GM19240 (cell line): ENCODE measurements around the gene NFATC1.

Source experiments
- DNase-seq: peaks from one replicate; pipeline ENCODE4 v3.0.0; 2011; ENCODE audit warnings: low spot score; ENCODE audit not compliant: insufficient read length

The NFATC1 gene

DNA sequence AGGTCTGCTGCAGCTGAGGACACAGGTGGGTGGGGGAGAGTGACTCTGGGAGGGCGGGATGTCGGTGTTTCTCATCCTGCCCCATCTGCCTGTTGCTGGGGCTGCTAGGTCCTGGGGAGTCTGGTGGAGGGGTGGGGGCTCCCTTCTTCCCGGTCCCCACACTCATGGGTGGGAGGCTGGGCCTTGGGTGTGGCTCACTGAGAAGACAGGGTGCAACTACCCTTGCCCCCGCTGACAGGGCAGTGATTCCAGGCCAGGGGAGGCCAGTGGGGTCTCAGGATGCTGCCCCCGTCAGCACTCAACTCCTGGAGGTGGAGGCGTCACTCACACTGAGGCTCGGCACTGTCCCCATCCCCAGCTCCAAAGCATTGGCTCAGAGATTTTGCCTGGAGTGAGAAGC, 7.7 kb upstream of the NFATC1 start:
- no peak for DNase-seq

DNA sequence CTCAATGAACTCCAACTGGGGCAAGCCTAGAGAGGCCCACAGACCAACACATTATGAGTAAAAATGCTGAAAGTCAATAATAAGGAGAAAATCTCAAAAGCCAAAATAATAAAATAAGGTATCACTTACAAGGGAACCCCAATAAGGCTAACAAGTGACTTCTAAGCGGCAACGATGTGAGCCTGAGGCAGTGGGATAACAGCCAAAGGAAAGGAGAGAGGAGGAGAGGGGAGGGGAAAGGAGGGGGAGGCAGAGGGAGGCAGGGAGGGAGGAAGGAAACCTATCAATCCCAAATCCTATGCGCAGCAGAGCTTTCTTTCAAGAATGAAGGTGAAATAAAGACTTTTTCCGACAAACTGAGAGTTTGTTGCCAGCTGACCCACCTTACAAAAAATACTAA, 6.0 kb upstream of the NFATC1 start:
- DNase-seq = no peak

DNA sequence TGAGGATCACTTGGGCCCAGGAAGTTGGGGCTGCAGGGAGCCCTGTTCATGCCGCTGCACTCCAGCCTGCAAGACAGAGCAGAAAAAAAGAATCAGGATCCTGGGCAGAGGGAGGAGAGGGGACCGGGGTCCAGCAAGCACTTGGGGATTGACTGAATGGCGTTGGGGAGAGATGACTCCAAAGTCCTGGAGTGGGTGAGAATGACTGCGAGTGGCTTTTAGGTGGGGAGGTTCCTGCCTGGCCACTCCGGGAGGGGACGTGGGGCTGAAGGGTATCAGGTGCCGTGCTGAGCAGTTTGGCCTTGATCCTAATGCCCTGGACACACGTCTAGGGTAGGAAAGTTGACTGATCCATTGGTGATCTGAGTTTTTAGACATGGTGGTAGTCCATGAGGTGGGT, 3.5 kb upstream of the NFATC1 start:
- DNase-seq = no peak

DNA sequence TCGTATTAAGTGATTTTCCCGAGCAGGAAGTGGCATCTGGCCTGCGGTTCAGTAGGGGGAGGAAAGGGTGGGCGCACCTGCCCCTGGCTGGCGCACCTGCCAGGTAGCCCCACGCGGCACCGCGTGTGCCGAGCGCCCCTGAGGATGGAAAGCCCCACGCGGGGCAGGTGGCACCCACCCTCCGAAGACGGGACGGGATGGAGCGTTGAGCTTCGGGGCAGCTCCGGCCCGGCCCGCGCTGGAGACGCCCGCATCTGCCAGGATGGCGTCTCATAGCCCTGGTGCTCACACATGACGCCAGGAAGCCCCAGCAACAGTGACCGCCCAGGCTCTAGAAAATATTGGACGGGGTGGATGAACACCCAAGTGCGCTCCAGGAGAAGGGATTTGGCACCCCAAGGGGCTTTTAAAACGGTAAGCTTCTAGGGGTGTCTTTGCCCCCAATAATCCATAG, 2.5 kb upstream of the NFATC1 start:
- DNase-seq = no peak

DNA sequence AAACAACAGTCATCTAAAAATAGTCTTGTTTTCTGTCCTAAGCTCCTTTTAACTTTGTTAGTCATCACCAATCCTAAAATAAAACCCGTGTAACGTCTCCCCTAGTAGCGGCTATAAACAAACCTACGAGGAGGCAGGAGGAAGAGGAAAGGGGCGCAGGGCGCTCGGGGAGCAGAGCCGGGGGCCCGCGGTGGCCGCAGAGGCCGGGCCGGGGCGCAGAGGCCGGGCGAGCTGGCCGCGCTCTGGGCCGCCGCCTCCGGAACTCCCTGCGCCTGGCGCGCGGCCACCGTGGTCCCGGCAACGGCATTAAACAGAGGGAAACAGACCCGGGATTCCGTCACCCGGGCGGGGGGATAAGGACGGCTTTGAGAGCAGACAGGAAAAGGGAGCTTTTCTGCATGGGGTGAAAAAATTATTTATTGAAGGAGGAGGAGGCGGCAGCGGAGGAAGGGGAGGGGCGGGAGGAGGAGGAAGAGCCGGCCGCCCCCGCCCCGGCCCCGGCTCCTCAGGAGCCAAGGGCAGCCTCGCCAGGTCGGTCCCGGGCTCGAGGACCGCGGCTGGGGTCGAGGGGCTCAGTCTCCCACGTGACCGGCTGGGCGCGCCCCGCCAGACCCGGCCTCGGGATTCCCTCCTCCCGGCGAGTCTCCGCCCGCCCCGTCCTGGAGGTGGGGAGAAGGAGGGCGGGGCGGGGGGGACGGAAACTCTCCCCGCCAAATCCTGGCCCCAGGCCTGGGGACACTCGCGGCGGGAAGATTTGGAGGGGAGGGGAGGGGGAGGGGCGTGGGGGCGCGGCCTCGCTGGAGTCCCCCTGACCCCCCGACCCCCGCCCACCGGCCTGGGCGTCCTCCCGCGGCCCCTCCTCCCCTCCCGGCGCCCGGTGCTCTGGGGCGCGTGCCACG, 1.8 kb upstream of the NFATC1 start:
- DNase-seq = no peak

DNA sequence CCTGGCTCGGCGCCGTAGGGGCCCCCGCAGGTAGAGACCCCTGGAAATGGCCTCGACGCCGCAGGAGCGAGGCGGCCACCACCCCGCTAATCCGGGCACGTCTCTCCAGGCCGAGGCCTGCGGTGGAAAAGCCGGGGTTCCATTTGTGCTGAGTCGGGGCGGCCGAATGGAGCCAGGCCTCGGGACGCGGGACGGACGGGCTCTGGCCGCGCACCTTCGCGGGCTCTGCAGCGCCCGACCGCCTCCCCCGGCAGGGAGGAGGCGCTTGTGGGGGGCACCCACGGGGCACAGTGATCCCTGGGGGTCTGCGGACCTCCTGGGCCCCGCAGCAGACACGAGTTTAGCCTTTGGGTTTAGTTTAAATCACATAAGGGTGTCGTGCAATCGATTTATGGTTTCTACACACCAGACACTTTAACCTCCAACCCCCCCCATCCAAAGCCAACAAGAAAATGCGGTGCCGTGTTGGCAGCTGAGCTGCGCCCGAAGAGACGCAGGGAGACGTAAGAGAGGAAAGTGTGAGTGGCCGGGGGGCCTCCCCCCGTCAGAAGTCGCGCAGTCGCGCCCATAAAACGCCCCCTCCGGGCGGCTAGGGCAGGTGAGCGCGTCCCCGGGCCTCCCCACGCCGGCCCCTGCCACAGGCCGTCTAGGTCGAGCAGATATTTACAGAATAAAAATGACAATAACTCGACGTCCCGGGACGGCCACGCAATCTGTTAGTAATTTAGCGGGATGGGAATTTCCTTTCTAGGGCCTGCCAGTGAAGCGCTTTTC, 1.0 kb upstream of the NFATC1 start:
- DNase-seq = no peak

DNA sequence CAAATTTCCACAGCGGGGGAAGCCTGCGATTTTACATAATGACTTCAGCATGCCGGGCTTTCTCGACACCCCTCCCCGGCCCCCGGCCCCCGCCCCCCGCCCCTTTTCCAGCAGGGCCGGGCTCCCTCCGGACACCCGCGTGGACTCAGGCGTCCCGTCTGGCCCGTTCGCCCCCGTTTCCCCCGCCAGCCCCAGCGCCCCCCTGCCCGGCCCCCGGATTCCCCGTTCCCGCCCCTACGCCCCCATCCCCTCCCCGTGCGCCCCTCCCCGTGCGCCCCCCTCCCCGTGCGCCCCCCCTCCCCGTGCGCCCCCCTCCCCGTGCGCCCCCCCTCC, 456 bp upstream of the NFATC1 start:
- DNase-seq = no peak

DNA sequence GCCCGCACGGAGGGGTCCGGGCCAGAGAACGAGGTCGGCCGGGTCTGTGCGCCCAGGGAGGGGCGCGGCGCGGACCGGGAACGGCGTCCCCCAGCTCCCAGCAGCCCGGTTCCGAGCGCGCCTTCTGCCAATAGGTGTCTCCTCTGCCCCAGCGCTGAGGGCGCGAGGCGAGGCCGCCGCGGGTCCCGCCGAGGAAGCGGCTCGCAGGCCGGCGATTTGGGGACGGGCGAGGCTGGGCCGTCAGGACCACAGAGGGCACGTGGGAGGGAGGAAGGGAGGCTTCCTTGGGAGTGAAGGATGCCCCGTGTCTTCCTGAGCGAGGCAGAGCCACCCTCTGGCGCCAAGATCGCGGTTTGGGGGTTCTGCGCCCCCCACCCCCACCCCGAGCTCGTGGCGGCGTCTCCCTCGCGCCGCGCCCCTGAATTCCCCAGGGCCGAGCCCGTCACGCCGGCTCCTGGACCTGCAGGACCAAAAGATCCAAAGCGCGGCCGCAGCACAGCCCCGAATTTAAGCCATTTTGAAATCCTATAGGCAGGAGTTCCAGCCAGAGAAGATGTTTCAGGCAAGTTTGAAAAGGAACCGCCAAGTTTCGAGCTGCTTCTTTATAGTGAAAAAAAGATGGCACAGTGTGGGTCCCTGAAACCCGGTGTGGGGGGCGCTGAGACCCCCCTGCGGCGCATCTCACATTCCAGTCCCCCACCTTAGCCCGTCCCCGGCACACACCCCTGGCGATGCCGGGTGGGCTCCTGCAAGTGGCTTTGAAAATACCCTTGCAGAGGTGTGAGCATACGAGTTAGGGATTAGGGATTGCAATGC, 909 bp downstream of the NFATC1 start:
- no peak for DNase-seq

DNA sequence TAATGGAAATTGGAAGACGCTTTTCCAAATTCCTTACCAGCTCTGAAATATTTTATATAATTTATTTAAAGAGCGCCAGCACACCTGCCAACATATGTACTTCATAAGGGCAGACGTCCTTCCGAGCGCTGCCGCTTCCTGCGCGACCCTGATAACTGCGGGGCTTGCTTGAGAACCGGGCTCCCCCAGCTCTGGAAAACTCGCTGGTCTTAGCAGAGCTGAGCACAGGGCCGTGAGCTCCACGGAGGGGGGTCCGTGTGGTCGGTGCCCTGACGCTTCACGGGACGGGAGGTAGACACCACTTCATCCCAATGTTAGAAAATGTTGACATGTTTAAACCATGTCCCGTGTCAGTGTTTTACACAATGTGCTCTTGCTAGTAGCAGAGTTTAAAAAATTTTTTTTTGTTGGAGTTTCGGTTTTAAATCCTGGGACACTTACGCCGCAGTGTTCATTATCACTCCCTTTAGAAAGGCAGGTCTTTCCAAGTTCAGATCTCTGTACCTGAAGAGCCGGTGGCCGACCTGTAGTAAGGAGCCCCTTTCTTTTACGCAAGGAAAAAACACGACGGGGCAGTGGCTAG, 1.6 kb downstream of the NFATC1 start:
- DNase-seq = no peak

DNA sequence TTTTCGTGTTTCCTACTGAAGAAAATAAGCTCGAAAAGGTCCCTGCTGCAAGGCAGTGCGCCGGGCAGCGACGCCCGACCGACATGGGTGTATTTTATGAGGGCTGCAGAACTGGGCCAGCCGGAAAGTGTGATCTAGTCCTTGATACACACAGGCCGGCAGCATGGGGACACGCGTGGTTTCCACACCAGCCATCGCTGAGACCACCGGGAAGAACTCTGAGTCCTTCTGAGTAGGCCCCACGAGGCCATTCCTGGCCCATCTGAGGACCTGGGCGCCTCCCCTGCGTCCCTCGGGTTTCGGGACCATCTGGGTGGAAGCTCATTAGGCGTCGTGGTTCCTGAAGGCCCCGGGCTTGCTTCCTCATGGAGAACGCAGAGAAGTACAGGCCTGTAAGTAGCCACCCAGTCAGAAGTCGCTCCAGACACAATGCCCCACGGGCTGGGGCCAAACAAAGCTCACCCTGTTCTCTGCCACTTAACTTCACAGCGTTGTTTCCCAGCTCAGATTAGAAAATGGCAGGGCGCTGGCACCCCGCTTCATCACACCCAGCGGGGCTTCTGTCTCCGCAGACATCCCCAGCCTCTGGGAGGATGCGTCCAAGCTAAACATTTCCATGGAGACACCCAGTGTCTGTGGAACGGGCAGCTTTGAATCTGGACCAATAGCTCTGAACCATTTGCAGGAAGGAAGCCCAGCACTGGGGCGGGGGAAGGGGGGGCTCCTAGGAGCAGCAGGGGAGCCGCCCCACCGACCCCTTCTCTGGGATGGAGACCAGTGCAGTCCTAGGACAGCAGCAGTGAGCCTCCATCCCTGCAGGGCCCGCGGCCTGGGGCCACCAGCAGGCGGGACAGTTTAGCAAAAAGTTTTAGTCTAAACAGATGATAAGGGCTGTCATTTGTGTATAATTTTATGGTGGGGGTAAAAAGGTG, 2.4 kb downstream of the NFATC1 start:
- DNase-seq = no peak

DNA sequence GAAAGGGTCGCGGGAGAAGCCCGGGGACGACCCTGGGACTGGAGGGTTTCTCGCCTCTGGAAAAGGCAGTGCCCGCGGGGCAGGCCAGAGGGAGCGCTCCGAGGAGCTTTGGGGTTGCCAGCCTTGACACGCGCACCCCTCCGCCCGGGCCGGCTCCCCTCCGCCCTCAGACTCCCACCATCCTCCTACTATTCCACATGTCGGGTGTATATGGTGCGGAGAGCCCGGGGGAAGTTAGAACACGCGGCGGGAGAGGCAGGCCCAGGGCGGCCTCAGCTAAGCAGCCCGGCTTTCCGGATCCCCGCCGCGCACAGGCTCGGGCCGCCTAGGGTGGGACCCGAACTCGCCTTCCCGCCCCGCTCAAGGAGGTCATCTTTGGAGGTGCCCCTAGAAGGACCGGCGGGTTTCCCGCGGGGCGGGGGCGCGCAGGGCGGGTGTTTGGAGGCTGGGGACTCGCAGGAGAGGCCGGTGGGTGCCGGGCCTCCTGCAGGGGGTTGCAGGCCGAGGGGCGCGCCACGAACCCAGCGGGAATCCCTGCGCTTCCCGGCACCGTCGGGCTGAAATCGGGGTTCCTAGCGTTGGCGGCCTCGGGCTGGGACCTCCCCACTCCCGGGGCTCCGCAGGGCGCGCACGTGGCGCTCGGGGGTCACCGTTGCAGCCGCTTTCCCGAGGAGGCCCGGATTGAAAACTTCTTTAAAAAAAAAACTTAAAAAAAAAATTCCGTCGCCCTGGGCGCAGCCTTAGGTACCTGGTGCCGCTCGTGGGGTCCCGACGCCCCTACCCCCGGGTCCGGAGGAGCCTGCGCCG, 3.7 kb downstream of the NFATC1 start:
- no peak for DNase-seq

DNA sequence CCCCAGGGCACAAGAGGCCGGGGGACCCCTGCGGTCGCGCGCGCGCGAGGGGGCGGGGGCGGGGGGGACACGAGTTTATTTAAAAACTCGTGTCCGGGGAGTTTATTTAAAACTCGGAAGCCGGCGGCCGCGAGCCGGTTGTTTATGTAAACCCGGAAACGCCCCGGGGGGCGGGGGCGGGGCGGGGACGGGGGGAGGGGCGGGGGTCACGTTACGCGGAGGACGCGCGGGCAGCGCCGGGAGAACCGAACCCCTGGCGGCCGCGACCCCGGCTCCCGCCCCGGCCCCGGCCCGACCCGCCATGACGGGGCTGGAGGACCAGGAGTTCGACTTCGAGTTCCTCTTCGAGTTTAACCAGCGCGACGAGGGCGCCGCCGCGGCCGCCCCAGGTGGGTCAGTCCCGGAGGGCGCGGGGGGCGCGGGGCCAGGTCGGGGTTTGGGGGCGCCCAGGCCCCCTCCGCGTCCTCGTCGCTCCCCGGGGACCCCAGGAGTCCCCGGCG, 4.4 kb downstream of the NFATC1 start:
- no peak for DNase-seq

DNA sequence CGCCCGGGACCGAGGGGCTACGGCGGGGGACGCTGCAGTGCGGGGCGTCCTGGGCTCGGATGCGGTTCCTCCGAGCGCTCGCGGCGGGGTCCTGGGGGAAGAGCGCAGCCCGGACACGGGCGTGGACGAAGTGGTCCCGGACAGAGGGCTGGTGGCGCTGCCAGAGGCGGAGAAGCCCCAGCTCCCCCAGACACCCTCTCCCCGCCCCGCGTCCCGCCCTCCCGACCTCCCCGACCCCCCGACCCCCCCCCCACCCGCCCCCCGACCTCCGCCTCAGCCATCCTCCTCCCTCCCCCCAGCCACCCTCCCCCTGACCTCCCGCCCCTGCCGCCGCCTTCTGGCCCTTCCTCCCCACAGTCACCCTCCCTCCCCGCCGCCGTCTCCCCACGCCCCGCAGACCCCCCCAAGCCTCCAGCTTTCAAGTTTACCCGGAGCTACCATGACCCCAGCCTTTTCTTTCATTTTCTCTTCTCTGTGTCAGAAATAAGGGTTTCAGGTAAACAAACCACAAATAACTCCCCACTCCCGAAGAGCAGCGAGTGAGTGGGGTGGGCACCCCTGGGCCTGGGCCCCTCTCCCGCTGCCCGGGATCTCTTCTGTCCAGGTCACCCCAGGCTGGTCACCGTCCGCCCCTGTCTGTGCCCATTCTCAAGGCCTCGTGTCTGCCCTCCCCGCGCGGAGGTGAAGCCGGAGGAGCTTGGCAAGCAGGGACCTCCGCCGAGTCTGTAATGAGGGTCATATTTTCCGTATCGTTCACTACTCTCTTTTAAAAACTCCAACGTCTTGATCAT, 5.1 kb downstream of the NFATC1 start:
- DNase-seq = peak; percentile 76

DNA sequence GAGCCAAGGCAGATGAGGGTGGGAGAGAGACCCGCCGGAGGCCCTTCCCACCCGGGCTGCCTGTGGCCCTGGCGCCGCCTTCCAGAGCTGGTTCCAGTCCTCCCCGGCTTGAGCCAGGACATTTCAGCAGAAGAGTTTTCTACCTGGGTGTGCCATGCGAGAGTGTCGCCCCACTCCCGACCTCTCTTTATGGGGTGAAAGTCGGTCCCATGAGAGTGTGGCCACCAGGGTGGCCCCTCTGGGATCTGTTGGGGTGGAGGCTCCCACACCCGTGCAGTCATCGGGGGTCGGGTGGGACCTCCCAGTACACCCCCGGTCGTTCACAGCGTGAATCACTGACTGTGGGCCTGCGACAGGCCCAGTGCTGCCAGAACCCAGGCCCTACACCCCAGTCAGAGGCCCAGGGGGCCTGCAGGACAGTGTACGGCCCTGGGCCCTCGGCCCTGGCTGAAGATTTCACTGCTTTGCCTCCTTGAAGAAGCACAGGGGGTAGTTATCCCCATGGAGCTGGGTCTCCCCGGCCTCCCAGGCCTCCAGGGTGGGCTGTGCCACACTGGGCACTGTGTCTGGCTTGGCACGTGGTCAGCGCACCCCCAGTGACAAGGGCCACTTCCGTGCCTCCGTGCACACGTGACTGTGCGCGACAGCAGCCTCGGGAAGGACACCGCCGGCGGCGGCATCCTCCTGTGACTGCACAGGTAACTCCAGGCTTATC, 5.9 kb downstream of the NFATC1 start:
- no peak for DNase-seq

DNA sequence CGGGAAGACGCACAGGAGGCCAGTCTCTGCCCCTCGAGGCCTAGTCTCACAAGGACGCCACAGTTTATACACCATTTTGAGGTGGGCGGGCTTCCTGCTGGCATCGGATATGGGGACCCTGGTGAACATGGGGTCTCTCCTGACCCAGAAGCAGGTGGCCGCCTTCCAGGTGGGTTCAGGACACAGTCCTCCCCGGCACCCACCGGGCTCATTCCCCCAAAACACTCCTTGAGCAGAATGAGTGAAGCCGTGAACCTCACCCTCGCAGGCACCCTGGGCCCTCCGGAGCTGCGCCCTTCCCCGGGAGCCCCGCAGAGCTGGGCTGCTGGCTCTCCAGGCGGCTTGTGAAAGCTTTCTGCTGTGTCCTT, 6.5 kb downstream of the NFATC1 start:
- DNase-seq = no peak

DNA sequence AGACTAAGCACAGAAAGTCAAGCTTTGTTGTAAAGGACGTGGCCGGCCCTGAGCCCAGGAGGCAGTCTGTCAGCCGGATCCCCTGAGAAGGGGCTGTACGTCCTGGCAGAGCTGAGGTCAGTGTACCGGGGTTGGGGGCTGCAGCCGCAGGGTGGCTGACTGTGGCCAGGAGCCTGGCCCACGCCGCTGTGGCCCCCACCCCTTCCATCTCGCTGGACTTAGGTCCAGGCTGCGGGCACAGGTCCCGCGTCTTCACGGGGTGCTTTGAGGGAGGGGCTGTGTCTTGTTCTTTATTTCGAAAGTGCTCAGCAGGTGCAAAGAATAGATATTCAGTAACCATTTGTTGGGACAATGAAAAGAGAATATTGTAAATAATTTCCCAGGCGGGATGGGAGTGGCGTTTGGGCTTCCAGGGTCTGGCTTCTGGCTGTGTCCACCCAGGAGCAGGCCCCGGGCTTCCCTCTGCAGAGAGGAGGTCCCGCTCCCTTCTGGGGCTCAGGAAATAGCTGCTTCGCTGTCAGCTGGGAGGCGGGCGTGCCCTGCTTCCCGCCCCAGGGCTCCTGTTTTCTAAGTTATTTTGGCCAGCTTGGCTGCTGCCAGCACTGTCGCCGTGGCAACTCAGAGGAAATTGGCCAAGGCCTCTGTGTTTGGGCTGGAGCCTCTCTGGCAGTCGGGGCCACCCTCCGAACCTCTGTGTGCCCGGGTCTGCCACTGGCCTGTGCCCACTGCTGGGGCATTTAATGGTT, 7.4 kb downstream of the NFATC1 start:
- no peak for DNase-seq
